Hippocampal formation (tissue), 2 donors: ENCODE data around the gene CTSL.
"Not testable (repeated sequence)": the region's sequence is repeated elsewhere in the genome, so short reads cannot be mapped to it uniquely, and the experiment has no call there.

Experiments
- DNase-seq, 2 donors: peaks; one replicate each; lab custom pipeline; 2025; lab: John Stamatoyannopoulos, UW

CTSL gene

DNA sequence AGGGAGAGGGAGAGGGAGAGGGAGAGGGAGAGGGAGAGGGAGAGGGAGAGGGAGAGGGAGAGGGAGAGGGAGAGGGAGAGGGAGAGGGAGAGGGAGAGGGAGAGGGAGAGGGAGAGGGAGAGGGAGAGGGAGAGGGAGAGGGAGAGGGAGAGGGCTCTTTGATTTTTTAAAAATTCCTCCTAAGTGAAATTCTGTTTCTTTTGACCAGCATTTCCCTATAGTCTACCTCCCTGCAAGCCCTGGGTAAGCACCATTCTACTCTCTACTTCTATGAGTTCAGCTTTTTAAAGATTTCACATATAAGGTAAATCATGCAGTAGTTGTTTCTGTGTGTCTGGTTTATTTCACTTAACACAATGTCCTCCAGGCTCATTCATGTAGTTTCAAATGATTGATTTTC, 34.1 kb downstream of the CTSL start:
- DNase-seq = not testable (repeated sequence)

GRCh38 chr9:87760529-87760928, 34.6 kb downstream of the CTSL start:
- DNase-seq = no peak

GRCh38 chr9:87763286-87763685, 37.4 kb downstream of the CTSL start:
- DNase-seq = no peak

DNA sequence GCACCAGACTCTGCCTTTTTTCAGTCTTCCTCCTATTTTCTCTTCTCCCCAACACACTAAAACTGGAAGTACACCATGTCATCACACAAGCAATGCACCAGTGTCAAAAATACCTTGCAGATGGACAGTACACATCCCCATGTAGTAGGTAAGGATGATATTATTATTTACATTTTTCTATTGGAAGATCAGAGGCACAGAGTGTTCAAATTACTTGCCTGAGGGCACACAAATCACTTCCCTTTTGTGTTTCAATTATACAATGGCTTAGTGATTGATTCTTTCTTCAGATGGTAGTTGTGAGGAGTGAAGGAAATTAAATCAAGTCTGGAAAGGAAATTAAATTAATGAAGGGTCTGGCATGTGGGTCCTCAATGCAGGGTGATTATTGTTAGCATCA, 39.6 kb downstream of the CTSL start:
- no peak for DNase-seq

DNA sequence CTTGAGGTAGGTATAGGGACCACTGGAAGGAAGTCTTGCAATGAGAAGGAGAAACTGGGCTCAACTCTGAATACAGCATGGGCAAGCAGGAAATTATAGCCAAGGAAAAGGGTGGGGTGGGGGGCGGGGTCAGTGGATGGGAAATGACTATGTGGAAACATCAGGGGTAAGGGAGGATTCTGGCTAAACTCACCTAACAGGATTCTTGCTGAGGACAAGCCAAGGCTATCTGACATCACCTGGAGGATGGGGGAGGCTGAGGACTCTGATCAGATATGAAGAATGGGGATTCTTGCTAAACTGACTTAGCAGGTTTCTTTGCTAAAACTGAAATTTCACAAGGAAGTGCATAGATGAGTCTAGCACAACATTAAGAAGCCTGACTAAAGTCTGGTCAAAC, 40.8 kb downstream of the CTSL start:
- DNase-seq = no peak

GRCh38 chr9:87770616-87771315, 44.8 kb downstream of the CTSL start:
- no peak for DNase-seq

DNA sequence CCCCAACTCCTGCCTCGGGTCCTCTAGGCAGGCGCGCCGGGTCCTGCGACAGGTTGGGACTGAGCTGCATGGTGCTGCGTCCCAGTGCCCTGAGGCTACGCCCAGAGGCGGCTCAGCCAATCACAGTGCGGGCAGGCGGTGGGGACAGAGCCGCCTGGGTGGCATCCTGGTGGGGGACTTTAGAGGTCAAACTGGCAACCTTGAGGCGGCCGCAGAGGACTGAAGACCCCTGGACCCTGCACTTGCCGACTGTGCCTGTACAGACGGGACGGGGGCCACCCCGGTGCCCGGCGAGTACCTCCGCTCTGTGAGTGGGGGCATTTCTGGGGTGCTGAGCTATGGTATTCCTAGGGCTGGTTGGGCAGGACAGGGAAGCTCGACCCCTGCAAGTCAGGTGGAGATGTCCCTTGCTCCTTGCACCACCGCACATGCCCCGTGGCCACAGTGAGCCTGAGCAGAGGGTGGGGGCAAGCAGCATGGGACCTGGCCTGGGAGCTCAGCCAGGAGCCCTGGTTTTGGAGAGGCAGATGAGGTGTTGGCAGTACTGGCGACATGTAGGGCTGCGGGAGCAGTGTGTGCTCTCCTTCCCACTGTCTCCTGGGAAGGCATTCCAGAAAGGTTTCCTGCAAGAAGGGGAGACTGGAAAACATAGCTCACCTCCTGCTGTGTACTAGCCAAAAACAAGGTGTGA, 45.5 kb downstream of the CTSL start:
- no peak for DNase-seq

- DNase-seq = no peak
These were observed 50.8 kb downstream of the CTSL start for GRCh38 chr9:87776481-87777379.

- no peak for DNase-seq
These were observed 53.1 kb downstream of the CTSL start for GRCh38 chr9:87778996-87779395.
